ENCODE results near the gene CTIF.
"Not testable (repeated sequence)": the region's sequence is repeated elsewhere in the genome, so short reads cannot be mapped to it uniquely, and the experiment has no call there.

CTIF gene

DNA sequence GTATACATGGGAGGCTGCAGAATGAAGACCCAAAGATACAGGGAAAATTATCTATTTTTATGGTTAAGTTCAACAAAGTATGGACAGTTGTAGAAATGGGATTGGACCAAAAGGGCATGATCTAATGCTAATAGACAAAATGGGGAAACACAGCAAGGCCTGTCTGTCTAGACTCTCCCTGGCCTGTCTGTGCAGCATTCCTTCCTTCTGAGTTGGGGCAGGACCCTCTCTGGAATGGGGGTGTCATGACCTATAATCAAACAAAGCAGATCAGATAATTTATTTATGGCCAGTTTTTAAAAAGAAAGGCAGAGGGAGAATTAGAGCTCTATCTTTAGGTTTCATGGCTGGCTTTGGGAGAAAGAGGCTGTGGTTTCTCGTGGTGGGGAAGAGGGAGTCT is 104.4 kb downstream of the CTIF start:
- DNase-seq (ENCODE audit: low read depth): no peak

DNA sequence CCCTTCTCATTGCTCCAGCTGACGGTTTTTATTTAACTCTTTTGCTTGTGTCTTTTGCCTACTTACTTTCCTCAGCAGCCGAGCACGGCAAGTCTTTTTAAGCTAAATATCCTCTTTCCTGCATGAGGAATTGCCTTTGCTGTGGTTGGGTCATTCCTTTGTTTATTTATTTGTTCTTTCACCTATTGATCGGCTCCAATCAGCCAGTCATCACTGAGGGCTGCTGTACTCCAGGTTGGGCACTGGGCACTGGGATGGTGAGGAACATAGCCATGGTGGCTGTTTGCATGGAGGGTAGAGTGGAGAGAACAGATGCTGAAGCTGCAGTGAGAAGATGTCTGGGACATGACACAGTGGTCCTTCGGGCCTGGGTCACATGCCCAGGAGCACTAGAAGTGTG is 105.2 kb downstream of the CTIF start:
- no peak for DNase-seq (ENCODE audit: low read depth)

DNA sequence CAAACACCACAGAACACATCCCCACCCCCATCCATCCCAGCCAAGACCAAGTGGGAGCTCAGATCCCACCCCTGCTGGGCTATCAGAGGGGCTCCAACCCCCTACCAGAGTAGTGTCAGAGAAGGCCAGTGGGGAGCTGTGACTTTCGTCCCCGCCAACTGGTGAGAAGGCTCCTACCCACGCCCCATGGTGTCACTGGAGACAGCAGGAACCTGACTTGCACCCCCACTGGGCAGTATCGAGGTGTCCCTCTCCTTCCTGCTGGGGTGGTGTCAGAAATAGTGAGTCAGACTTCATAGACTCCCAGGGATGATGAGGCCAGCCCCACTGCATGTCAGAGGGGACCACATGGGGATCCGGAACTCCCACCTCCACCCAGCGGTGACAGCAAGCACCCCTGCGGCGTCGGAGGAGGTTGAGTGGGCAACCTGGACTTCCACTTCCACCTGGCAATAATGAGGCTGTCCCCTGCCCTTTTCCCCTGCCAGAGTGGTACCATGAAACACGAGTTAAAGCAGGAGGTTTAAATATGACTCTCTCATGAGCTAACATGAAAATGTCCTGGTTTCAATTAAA is 106.7 kb downstream of the CTIF start:
- DNase-seq (ENCODE audit: low read depth): no peak

DNA sequence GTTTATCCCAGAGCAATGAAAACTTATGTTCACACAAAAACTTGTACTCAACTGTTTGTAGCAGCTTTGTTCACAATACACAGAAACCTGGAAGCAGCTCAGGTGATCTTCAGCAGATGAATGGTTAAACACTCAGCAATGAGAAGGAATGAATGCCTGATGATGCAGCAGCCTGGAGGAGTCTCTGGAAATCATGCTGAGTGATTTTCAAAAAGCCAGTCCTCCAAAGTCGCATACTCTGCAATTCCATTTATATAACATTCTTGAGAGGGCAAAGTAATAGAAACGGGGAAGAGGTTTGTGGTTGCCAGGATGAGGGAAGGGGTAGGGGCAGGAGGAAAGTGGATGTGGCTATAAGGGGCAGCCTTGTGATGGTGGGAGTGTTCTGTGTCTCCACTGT is 108.1 kb downstream of the CTIF start:
- no peak for DNase-seq (ENCODE audit: low read depth)

DNA sequence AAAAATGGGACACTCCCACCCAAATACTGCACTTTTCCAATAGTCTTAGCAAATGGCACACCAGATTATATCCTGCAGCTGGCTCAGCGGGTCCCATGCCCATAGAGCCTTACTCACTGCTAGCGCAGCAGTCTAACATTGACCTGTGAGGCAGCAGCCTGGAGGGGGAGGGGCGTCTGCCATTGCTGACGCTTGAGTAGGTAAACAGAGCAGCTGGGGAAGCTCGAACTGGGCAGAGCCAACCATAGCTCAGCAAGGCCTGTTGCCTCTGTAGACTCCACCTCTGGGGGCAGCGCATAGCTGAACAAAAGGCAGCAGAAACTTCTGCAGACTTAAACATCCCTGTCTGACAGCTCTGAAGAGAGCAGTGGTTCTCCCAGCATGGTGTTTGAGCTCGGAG is 110.4 kb downstream of the CTIF start:
- DNase-seq (ENCODE audit: low read depth): no peak

DNA sequence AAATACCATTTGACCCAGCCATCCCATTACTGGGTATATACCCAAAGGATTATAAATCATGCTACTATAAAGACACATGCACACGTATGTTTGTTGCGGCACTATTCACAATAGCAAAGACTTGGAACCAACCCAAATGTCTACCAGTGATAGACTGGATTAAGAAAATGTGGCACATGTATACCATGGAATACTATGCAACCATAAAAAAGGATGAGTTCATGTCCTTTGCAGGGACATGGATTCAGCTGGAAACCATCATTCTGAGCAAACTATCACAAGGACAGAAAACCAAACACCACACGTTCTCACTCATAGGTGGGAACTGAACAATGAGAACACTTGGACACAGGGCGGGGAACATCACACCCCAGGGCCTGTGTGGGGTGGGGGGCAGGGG is 115.8 kb downstream of the CTIF start:
- DNase-seq (ENCODE audit: low read depth): not testable (repeated sequence)

DNA sequence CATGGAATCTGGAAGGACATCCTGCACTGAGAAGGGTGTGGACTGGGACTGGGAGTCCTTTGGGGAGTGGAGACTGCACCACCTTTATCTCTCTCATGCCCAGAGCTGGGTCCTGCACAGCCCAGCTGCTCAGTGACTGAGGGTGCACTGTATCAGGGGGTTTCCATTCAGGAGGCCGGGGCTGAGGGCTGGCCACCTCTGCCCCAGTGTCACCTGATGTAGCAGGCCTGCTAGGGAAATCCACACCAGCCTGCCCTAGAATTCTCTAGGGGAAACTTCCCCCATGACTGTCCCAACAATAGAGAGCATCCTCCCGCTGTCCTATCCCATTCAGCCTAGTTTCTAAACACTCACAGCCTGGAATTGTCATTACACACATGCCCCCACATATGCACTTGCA is 116.7 kb downstream of the CTIF start:
- no peak for DNase-seq (ENCODE audit: low read depth)

DNA sequence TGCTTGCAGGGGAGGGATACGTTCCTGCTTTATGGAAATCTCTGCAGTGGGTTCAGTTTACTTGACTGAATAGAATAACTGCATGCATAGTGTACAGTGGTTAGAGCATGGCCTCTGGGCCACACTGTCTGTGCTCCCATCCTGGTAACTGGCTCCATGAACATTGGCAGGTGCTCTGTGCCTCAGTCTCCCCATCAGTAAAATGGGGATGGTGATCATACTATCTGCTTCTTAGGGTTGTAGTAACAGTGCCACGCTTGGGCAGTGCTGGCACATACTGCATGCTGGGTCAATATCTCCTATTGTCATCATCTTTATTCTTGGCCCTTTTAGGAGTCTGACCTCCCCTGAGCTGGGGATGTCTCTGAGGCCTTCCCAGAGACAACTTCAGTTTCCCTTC is 117.3 kb downstream of the CTIF start:
- DNase-seq (ENCODE audit: low read depth): no peak

DNA sequence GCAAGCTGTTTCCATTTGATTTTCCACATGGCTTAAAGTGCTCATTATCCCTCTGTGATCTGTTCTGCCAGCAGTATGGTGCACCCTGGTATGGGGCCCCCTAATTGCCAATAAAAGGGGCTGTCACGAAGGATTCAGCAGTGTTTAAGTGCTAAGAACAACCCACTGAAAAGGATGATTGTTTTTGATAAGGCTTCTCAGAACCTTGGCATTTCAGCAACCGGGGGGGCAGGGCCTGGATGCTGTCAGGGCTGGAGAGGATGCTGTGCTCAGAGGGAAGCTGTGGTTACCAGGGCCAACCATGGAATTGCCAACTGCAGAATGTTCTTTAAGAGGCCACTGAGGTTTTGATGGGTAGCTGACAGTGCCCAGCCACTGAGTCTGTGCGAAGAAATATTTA is 117.8 kb downstream of the CTIF start:
- no peak for DNase-seq (ENCODE audit: low read depth)

DNA sequence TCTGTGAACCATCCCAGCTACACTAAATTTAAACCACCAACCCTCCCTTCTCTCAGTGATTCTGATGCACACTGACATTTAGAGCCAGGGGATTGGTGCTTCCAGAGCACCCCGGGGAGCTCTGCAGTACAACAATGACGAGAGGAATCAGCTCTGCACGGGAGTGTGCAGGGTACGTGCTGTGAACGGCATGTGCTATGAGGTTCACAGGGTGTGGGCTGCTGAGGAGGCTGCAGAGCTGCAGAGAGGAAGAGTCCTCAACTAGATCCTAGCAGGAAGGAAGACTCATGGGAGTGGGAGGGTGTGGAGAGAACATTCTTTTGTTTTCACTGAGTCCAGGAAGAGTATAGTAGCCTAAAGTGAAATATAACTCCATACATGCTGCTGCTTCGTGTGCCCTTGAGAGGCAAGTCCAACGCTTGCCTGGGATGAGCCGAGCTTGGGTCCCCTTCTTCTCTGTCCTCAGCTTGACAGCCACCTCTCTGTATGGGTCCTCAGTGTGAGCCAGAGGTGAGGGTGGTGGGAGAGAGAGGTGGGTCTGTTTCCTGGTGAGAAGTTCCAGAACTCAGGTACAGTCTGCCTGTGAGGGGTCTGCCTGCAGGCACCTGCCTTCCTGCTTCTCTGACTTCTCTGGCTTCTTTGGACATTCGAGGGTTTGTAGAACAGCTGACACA is 118.8 kb downstream of the CTIF start:
- DNase-seq (ENCODE audit: low read depth): no peak

DNA sequence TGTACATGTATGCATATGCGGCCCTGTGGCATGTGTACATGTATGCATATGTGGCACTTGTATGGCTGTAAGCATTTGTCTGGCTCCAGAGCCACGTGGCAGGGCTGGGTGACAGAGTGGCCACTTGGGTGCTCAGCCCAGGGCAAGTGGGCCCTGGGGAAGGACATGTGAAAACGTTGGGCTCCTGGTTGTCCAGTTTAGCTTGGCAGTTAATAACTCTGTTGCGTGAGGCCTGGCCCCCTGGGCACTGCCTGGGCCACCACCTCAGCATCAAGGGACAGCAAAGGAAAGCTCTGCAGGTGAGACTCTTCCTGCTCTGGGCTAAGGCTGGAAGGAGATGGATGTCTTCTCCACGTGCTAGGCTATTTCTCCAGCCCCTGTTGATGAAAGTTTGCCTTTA is 119.9 kb downstream of the CTIF start:
- DNase-seq (ENCODE audit: low read depth): no peak

DNA sequence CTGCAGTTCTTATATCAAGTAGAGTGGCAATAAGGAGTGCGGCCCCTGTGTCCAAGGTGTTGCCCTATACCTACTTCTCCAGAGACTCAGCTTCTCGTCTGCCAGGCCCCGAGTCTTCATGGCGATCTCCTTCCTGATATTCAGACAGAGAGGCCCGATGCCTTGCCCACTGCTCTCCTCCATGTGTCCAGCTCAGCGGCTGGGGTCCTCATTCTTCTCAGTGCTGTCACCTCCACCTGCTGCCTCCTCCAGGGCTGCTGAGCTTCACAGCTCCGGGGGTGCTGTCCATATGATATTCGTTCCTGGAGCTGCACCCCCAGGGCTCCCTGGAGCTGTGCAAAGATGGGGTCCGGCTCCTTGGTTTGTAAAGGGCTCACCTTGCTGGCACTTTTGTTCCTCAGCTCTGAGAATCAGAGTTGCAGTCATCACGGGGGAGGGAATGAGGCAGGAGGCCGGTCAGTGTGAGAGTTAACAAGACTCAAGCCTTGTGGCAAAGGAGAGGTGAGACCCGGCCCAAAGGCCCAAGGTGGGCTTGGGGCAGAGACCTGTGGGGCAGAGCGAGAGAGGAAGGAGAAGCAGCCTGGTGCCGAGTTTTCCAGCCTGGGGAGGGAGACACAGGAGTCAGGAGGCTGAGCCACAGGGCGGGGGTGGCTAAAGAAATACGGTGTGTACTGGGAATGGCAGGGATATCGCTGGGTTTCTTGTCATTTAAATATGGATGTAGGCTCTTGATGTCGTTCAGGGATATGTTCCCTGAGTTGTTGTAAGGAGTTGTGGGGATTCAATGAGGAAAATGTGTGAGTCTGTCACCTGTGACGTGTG is 120.6 kb downstream of the CTIF start:
- no peak for DNase-seq (ENCODE audit: low read depth)

DNA sequence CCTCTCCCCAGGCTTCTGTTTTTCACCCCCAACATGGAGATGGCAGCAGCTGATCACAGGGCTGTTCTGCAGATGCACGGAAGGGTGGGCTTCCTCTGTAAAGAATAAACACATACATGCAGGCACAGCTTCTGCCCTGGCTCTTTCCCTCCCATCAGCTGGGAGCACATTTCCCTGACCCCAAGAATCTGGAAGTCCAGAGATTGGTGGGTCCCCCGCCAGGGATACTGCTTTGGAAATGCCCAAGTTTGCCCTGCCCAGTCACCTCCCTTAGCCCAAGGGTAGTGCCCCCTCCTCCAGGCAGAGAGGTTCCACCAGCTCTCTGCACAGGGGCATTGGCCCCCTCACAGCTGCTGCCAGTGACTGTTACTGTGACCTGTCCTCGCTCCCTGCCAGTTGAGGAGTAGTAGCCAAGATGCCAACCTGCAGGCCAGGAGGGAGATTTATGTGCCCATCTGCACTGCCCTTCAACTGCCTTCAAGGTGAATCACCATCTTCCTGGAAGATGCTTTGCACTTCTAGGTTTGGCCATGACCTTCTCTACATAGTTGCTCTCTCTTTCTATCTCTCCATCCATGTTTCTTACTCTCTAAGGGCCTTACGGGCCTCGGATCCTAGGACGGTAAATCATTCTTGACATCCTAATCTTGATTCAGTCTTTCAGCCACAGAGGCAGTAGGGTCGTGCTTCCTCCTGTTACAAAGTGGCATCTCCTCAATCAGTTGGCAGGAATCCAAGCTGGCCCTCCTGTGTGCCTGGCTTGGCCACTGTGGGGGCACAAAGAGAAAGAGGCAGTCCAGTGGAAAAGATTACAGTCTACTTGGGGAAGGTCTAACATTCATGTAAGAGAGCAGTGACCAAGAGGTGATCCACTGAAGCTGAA is 121.8 kb downstream of the CTIF start:
- no peak for DNase-seq (ENCODE audit: low read depth)

DNA sequence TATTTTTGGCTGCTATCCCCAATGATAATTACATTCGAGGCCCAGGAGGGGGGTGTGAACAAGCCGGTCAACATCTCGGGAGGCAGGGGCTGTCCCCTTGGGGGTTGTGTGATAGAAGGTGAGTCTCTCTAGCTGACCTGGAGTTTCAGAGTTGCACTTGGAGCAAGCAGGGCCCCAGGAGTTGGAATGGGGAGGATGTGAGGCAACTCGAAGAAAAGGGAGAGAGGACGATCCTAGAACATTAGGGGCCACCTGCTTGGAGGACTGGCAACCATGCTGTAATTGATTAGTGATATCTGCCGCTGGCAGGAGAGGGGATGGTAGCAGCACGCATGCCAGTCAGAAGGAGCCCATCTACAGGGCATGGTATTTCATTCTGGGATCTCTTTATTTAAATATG is 122.6 kb downstream of the CTIF start:
- no peak for DNase-seq (ENCODE audit: low read depth)

DNA sequence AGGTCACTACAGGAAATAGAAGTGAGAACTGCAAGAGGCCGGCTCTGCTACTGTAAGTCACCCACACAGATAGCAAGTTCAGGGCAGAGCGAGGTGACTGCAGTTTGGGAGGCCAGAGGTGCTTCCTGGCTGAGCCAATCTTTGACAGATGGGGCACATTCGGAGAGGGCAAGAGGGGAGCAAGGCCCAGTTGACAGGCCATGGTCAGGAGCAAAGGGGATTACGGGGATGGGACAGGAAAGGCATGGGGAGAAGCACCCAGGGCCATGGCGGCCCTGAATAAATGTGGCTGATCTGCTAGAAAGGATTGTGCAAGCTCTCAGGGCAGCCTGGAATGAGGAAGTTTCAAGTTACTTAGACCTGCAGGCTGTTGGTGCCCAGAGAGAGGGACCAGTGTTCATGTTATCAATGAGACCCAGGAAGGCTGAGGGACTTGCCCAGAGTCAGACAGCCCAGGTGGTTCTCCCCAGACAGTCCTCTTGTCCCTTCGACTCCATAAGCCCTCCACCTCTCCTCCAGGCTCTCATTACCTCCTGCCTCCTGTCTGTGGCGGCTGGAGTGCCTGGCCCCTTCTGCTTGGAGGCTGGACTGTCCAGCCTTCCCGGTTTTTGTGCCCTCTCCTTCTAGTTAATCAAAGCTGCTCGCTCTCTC is 123.3 kb downstream of the CTIF start:
- DNase-seq (ENCODE audit: low read depth): no peak

DNA sequence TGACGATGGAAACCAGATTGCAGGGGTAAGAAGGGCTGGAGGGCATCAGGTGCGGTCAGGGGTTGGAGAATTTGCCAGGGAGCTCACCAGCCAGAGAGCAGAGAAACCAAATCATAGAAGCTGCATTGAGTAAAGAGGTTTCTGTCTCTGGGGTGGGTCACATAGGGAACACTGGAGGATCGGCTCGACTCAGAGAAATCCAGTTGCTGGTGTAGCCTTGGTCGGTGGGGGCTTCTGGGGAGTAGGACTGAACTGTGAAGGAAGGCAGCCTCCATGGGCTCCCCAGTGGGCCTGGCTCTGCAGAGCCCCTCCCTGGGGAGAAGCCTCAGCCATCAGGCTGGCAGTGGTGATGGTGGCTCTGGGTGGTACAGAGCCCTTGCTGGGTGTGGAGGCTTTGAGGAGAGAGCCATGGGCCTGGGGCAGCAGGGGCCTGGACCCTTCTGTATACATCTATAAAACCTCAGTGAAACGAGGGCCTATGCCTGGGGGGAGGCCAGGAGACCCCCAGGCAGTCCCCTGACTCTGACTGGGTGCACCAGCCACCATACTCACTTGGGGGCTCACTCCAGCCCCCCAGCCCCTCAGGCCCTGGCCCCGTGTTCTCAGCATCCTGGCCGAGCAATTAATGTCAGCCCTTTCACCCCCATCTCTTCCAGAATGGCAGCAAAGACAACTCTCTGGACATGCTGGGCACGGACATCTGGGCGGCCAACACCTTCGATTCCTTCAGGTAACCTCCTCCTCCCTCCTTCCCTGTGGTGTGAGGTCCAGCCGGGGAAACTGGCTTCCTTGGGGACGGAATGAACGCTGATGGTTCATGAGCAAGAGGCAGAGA is 124.5 kb downstream of the CTIF start:
- no peak for DNase-seq (ENCODE audit: low read depth)

DNA sequence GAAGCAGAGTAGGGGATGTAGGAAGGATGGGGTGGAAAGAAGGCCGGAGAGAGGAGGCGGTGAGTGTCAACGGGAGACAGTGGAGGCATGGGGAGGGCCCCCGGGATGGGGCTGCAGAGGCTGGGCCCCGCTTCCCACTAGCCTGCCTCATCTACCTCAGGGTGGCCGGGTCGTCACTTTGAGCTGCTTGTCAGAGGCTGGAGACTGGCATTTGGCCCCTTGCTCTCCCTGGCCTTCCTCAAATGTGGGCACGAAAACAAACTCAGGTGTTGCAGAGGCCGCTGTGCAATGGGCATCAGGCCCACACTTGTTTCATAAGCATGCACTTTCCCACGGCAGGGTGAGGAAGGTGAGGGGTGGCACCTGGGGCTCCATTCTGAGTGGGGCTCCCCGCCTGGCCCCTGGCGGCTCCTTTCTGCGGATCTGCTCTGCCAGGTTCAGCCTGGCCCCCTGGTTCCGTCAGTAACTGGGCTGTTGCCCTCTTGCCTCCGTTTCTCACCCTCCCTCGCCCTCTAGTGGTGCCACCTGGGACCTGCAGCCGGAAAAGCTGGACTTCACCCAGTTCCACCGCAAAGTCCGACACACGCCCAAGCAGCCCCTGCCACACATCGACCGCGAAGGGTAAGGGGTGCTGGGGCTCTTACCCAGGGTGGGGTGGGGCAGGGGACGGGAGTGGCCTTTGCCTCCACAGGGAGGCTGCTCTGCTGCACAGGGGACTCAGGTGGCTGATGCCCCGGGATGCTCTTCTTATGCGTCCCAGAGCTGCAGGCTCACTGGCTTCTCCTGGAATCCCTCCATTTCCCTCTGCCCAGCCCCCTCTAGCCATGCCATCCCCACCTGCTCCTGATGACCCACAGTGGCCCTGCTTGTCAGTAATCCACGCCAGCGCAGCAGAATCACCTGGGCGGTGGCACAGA is 125.4 kb downstream of the CTIF start:
- no peak for DNase-seq (ENCODE audit: low read depth)

DNA sequence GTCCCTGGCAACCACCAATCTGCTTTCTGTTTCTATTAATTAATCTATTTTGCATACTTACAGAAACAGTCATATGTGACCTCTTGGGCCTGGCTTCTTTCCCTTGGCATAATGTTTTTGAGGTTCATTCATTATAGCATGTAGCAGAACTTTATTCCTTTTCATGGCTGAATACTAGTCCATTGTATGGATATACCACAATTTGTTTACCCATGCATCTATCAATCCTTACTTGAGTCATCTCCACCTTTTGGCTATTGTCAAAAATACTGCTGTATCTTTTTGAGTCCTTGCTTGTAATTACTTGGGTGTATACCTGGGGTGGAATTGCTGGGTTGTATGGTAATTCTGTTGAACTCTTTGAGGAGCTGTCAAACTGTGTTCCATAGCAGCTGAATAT is 126.8 kb downstream of the CTIF start:
- no peak for DNase-seq (ENCODE audit: low read depth)

DNA sequence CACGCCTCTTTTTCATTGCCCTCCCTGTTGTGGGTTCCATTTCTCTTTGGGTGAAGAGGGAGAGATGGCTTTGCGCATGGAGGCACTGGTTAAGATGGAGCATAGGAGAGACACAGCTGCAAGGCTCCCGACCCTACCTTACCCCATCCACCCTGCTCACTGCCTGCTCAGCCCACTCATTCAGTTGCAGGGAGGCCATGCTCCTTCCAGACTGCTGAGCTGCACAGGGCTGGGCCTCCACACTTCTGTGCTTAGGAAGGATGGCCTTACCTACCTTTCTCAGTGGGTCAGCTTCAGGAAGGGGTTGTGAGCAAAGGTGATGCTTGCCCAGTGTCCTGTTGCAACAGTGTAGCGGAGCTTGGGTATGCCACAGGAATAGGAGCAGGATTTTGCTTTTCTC is 127.8 kb downstream of the CTIF start:
- DNase-seq (ENCODE audit: low read depth): no peak

Data from HS-5 (cell line).